Brain pericyte (primary cell): ENCODE measurements around the gene PLCB3.

Experiments
- DNase-seq: peaks from one replicate; pipeline ENCODE4 v3.0.0-alpha.2; 2012; ENCODE audit warnings: low read depth, low spot score

PLCB3 gene

DNA sequence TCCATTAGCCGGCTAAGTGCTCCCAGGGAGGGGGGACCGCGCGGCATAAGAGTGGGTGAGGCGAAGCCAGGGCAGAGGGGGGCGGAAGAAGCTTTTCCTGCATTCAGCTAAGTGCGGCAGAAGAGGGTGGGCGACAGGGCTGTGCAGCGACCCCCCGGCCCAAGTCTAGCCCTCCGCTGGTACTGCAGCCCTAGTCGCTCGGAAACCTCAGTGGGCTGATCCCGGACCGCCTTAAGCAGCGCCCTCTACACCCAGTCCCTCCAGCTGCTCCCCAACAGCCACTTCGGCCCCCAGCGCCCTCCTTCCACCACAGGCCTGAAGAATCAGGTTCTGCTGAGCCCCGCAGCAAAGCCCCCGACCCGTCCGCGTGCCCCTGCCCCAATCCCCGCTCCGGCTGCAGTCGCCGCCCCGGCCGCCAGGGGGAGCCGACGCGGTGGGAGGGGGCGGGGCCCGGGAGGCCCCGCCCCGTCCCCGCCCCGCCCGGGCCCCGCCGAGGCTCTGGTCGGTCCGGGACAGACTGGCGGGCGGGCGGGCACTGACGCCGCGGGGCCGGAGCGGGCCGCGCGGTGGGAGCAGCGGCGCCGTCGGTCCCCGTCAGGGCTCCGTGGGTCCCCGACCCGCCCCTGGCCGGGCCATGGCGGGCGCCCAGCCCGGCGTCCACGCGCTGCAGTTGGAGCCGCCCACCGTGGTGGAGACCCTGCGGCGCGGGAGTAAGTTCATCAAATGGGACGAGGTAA is at the start of gene PLCB3:
PLCB3 (plus strand) TSS at position 515 of the 737 bp plus-strand sequence; CDS start at position 635, 120 bp downstream.
- DNase-seq: no peak

DNA sequence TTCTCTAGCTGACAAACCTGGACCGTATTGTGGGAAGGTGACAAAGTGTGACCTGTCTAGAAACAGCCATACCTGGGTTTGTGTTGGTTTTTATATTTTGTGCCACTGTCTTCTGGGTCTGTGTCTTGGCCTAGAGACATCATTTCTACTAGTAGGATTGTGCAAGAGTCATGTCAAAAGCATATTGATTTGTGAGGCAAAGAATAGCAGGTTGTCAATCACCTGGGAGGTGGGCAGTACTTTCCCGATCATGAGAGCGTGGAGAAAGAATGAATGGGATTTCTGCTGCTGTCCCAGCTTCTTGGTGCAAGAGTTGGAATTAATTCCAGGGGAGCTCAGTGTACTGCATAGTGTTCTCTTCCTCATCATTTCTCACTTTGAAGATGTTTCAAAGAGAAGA is 49.8 kb upstream of the PLCB3 start:
- DNase-seq: no peak

DNA sequence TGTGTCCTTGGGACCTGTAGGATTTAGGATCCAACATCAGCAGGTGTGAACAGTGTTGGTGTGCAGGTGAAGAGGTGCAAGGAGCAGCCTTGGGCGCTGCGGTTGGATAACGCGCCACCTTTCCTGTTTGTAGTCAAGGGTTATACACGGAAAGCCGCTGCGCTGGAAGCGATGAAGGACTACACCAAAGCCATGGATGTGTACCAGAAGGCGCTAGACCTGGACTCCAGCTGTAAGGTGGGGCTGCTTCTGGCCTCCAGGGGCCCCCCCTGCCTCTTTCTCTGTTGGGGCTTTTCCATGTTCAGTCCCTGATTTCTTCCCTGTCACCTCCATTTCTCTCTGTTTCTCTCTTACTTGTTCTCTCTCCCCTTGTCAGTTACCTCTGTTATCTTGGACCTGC is 48.3 kb upstream of the PLCB3 start:
- DNase-seq: no peak

DNA sequence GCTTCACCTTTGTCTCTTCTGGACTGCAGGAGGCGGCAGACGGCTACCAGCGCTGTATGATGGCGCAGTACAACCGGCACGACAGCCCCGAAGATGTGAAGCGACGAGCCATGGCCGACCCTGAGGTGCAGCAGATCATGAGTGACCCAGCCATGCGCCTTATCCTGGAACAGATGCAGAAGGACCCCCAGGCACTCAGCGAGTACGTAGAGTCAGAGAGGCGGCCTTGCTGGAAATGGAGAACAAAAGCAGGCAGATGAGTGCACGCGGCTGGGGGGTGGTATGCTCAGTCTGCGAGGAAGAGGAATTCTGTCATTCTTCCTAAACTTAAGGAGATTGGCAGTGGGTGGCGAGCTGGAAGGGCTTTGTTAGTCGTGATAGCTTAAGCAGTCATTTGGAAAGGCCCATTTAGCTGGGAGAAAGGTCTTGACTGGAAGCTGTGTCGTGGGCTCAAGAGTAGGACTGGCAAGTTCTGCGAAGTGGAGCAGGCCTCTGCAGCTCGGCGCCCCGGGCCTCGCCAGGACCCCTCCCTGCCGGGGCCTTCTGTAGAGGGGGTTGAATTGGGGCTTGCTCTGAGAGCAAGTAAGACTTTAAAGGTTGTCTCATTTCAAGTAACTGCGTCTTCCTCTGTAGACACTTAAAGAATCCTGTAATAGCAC is 47.8 kb upstream of the PLCB3 start:
- no peak for DNase-seq

DNA sequence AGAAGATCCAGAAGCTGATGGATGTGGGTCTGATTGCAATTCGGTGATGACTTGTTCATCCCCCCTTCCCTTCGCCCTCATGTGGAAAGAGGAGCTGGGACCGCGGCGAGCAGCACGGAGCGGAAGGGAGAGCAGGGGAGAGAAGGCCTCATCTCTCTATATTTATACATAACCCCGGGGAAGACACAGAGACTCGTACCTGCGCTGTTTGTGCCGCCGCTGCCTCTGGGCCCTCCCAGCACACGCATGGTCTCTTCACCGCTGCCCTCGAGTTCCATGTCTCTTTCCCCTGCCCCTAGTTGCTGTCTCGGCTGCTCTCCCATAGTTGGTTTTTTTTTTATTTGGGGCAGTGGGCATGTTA is 47.3 kb upstream of the PLCB3 start:
- no peak for DNase-seq

DNA sequence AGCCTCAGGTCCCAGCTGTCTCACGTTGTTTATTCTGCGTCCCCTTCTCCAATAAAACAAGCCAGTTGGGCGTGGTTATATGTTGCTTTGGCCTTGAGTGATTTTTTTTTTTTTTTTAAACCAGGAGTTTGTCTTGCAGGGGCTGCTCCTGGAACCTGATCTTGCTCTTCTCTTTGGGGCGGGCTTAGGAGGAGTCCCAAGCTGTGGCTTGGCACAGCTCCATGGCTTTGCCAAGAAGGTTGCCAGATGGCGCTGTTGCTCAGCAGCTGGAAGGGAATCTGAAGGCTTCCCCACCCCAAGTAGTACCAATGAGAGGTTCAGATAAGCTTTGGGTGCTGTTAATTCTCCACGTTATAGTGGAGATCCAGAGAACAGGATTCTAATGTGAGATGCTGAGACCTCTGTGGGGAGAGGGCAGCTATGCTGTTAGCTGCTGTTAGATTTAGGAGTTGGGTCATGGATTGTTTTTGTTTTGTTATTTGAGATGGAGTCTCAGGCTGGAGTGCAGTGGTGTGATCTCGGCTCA is 46.8 kb upstream of the PLCB3 start:
- peak; percentile 93 for DNase-seq

DNA sequence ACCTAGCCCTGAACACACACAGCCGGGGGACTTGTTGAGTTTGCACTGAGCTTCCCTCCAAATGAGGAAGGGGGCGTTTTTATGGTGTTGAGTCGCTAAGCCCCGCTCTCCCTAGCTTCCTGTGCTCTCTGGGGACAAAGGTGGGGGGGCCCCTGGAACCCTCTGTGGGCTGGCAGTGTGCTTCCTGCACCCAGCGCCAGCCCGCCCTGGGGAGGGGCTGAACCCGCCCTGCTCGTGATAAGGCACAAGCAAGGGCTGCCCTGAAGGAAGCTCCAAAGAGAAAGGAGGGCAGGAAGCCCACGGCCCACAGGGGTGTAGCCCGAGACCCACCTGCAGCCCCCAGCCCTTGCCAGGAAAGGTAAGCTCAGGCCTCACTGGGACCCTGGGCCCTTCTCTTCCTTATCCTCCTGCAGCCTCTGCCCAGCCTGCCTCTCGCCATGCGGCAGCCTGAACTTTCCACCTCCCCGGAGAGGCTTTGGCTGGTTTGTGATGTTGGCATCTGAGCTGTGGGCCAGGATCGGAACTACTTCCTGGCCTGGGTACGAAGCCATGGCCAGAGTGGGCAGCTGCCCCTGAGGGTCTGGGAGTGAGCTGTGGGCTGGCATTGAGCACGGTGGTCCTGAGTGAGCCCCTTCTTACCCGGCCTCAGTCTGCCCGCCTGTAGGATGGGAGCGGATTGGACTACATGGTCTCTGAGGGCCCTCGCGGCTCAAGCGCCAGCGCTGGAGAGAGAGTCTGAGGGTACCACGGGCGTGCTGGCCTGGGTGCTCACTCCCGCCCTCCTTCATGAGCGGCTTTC is 44.7 kb upstream of the PLCB3 start, which contains the start of gene FERMT3:
FERMT3 (plus strand) TSS at position 265 of the 799 bp plus-strand sequence. CDS start 644 bp downstream, outside the sequence.
- DNase-seq: no peak

DNA sequence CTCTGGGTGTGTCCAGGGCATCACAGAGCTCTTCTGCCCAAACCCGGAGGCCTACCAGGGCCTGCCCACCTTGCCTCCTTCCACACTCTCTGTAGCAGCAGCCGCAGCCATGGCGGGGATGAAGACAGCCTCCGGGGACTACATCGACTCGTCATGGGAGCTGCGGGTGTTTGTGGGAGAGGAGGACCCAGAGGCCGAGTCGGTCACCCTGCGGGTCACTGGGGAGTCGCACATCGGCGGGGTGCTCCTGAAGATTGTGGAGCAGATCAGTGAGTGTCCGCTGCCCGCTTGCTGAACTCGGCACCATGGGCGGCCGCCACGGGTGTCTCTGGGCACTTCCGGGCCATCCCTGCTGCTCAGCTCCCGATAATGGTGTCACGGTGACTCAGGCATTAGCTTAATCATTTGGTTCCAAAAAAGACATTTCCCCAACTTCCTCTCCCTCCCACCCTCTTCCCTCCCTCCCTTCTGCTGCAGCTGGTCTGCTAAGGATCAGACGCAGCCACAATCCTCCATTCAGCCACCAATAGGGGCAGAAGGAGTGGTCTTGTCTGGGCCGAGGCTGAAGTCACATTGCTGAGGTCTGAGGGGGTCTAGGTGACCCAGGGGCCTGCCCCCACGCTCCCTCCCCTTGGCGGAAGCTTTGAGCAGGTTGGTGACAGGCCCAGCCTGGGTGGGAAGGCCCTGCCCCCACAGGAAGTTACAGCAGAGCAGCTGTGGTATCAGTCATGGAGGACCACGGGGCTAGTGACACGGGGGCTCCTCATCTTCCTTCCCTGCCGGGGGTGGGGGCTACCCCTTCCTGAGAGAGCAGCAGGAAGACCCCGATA is 43.9 kb upstream of the PLCB3 start:
- DNase-seq: no peak

DNA sequence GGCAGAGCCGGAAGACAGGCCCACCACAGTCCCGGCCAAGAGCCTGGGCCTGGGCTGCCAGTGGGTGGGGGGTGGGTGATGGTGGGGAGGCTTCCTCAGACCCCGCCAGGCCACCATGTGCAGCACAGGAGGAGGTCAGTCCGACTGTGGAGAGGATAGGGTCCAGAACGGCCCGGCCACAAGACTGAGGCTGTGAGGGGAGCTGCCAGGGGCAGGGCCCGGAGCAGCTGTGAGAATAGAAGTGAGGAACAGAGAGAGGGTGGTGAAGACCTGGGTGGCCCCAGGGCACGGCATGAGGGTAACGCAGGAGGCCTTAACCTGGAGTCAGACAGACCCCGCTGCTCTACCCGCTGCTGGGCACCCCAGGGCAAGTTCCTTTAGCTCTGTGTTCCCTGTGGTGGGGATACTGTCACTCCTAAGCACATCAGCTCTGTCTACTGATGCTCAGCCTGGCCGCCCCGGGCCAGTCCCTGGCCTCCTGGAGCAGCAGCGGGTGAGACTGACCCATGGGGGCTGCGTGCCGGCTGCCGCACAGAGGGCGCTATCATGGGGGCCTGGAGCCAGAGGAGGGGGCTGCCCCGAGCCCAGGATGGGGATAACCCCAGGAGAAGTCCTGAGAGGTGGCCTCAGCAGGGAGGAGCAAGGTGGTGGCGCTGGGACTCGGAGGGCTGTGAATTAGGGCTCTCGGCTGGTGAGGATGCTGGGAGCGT is 43.1 kb upstream of the PLCB3 start:
- no peak for DNase-seq

DNA sequence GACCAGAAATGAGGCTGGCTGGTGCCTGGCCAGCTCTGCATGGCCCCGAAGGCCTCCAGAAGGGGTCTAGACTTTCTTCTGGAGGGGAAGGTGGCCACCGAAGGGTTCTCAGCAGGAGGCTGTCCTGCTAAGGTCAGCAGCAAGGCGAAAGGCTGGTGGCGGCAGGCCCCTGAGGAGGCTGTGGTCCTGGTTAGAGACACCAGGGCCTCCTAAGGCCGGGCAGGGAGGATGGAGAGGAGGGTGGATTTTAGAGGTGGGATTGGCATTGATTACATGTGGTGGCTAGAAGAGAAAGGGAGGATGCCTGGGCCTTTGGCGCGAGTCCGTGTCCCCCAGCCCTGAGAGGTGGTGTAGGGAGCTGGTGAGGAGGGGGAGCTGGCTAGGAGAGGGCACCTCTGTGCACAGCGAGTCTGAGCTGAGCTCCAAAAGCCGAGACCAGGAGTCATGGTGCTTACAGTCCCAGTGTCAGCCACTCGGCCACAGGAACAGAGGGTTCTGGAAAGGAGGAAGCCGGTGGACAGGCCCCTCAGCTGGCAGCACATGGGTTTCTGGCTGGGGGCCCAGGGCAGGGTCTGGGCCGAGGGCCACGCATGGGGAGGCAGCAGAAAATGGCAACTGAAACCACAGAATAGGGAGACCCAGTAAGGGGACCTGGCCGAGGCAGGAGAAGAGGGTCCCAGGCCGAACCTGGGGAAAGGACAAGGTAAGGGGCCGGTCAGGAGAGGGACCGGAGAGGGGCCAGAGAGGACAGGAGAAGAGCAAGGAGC is 42.4 kb upstream of the PLCB3 start:
- DNase-seq: no peak

DNA sequence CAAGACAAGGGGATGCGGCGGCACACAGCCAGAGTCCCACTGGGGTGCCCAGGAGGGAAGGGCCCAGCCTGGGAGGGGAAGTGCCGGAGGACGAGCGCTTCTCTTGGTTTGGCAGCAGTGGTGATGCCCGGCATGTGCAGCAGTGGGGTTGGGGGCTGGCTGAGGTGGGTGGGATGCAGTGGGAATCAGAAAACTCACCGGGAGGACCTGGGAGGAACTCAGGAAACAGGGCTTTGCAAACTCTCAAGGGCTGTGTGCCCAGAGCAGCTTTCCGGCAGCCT is 41.8 kb upstream of the PLCB3 start:
- no peak for DNase-seq

DNA sequence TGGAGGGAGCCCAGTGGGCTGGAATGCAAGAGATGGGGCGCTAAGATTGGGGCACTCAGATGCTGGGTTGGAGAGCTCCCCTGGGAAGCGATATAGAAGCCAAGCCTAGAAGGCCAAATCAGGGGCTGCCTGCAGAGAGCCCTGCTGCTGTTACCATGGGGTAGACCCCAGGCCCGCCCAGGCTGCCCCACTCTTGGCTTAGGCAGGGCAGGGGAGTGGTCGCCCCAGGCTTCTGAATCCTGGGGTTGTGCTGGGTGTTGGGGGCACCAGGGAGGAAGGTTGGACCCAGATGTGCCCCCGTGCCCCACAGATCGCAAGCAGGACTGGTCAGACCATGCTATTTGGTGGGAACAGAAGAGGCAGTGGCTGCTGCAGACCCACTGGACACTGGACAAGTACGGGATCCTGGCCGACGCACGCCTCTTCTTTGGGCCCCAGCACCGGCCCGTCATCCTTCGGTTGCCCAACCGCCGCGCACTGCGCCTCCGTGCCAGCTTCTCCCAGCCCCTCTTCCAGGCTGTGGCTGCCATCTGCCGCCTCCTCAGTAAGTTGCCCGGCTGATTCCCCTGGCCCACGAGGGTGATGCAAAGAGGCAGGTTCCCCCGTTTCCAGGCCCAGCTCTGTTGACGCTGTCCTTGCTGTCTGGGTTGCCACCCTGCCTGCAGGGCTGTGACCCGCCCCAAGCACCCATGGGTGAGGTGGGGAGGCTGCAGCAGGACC is 40.9 kb upstream of the PLCB3 start:
- no peak for DNase-seq

DNA sequence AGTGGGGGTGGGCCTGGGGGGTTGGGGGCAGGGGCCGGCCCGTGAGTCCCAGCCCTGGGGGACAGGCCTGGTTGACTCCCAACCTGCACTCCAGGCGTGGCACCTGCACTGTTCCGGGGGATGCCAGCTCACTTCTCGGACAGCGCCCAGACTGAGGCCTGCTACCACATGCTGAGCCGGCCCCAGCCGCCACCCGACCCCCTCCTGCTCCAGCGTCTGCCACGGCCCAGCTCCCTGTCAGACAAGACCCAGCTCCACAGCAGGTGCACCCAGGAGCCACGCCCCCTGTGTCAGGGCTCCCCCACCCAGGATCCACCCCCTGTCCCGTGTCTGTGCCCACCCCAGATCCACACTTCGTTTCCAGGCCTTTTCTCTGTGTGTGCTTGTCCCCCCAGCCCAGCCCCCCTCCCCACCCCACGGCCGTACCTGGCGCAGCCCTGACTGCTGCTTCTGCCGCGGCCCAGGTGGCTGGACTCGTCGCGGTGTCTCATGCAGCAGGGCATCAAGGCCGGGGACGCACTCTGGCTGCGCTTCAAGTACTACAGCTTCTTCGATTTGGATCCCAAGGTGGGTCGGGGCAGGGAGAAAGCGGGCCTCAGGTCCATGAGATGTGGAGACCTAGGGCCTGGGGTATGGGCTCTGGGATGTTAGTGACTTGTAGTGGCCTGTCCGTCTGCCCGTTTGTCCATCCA is 40.0 kb upstream of the PLCB3 start:
- DNase-seq: no peak

DNA sequence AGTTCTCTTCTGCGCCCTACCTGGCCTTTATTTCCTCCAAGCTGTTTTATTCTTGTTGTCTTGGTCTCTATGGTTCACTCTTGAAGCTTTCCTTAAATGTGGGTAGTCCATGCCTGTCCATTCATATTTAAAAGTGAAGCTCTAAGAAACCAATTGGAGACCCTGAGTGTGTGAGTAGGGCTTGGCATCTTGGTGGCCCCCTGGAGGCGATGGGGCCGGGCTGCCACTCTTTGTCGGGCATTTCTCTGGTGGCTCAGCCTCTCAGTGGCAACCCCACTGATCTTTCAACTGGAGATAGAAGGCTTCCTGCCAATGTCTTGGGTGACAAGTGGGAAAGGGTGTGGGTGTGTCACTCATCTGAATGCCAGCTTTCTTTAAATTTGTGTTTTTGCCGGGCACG is 34.5 kb upstream of the PLCB3 start:
- DNase-seq: no peak

DNA sequence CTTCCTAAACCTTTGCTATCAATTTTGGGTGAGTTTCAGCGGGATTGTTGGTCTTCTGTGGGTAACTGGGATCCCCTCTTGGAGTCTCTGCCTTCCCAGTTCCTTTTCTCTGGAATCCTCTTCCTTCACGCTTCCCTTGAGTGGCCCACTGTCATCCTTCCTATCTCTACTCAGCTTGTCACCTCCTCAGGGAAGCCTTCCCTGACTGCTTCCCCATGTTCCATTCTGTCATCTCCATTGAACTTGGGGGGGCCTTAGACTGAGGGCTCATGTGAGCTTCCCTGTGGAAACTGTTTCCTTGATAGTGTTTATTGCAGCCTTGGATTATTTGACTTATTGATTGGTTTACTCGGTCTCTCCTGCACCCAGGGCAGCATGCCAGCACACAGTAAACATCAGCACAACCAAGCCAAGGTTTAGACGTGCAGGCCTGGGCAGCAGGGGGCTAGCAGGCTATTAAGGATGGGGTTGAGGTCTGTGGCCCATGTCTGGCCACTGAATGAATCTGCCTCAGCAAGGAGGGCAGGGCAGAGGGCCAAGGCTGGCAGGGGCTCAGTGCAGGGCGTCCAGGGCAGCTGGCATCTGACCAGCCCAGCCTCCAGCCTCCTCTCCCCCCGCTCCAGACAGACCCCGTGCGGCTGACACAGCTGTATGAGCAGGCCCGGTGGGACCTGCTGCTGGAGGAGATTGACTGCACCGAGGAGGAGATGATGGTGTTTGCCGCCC is 32.5 kb upstream of the PLCB3 start:
- DNase-seq: no peak

DNA sequence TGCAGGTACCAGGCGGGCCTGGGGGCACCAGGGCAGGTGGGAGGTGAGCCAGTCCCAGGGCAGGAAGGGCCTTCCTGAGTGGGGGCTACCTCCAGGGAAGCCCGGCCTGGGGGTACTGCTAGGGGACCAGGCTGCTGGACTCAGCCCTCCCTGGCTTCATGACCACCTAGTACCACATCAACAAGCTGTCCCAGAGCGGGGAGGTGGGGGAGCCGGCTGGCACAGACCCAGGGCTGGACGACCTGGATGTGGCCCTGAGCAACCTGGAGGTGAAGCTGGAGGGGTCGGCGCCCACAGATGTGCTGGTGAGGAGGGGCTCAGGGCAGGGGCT is 32.0 kb upstream of the PLCB3 start:
- no peak for DNase-seq

DNA sequence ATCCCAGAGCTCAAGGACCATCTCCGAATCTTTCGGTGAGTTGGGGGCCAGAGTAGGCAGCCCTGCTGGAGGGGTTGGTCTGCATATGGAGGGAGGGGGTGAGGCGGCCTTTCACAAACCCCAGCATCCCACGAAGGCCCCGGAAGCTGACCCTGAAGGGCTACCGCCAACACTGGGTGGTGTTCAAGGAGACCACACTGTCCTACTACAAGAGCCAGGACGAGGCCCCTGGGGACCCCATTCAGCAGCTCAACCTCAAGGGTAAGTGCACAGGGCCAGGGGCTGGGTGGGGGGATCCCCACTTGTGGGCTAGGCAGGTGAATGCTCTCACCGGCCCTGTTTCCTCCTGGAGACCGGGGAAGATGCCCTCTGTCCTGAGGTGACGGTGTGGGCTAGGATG is 31.6 kb upstream of the PLCB3 start:
- DNase-seq: no peak

DNA sequence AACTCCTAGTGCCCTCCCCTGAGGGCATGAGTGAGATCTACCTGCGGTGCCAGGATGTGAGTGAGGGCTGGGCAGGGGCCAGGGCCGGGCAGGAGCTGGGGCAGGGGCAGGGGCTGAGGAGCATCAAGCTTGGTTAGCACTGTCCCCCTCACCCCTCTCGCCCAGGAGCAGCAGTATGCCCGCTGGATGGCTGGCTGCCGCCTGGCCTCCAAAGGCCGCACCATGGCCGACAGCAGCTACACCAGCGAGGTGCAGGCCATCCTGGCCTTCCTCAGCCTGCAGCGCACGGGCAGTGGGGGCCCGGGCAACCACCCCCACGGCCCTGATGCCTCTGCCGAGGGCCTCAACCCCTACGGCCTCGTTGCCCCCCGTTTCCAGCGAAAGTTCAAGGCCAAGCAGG is 31.1 kb upstream of the PLCB3 start:
- DNase-seq: no peak
